NCI-H146 (cell line): ENCODE measurements around the gene IL22.

Source experiments
- DNase-seq: peaks from one replicate; lab custom pipeline; 2025; lab: John Stamatoyannopoulos, UW

Gene IL22

GRCh38 chr12:68253504-68253903 lies at the start of gene IL22:
Gene IL22, minus strand, starts transcription at chr12:68253604. Its CDS starts 156 bp downstream, at chr12:68253448.
- no peak for DNase-seq

GRCh38 chr12:68297929-68298328 lies 44.5 kb upstream of the IL22 start:
- no peak for DNase-seq

- no peak for DNase-seq
Measured at GRCh38 chr12:68294251-68294650, 40.8 kb upstream of the IL22 start.

GRCh38 chr12:68293347-68293746 lies 39.9 kb upstream of the IL22 start:
- DNase-seq, result no peak

- no peak for DNase-seq
Measured at GRCh38 chr12:68292151-68292943, 38.9 kb upstream of the IL22 start.

GRCh38 chr12:68291396-68292036 lies 38.1 kb upstream of the IL22 start:
- no peak for DNase-seq

- no peak for DNase-seq
Measured at GRCh38 chr12:68290126-68290525, 36.7 kb upstream of the IL22 start.

- DNase-seq, result no peak
Measured at GRCh38 chr12:68287106-68287505, 33.7 kb upstream of the IL22 start.

GRCh38 chr12:68286396-68286795 lies 33.0 kb upstream of the IL22 start:
- DNase-seq, result no peak

GRCh38 chr12:68285541-68285940 lies 32.1 kb upstream of the IL22 start:
- no peak for DNase-seq

GRCh38 chr12:68281322-68282077 lies 28.1 kb upstream of the IL22 start:
- no peak for DNase-seq

- DNase-seq, result no peak
Measured at GRCh38 chr12:68280240-68280639, 26.8 kb upstream of the IL22 start.

- DNase-seq, result no peak
Measured at GRCh38 chr12:68279227-68280054, 26.0 kb upstream of the IL22 start.

- DNase-seq, result no peak
Measured at GRCh38 chr12:68276402-68276930, 23.1 kb upstream of the IL22 start.

GRCh38 chr12:68272732-68273131 lies 19.3 kb upstream of the IL22 start:
- DNase-seq, result no peak

- DNase-seq, result no peak
Measured at GRCh38 chr12:68271346-68271745, 17.9 kb upstream of the IL22 start.

- DNase-seq, result no peak
Measured at GRCh38 chr12:68270358-68270757, 17.0 kb upstream of the IL22 start.

GRCh38 chr12:68269779-68270178 lies 16.4 kb upstream of the IL22 start:
- DNase-seq, result no peak

- no peak for DNase-seq
Measured at GRCh38 chr12:68268967-68269366, 15.6 kb upstream of the IL22 start.

GRCh38 chr12:68267892-68268396 lies 14.5 kb upstream of the IL22 start:
- DNase-seq, result no peak

- no peak for DNase-seq
Measured at GRCh38 chr12:68264857-68265256, 11.5 kb upstream of the IL22 start.
